GM12874 (cell line): ENCODE measurements around the gene SLC27A2.

Experiments used
- CTCF ChIP-seq: IDR thresholded peaks from 2 replicates; pipeline ENCODE4 v1.5.1; 2011; ENCODE audit warnings: low read depth, mild to moderate bottlenecking, control low read depth, low read length, moderate library complexity; ENCODE audit not compliant: insufficient read depth

Gene SLC27A2

GRCh38 chr15:50187997-50188396 is 6.0 kb downstream of the SLC27A2 start:
- no peak for TF ChIP-seq CTCF

GRCh38 chr15:50189633-50190032 is 7.6 kb downstream of the SLC27A2 start:
- no peak for TF ChIP-seq CTCF

GRCh38 chr15:50190166-50190570 is 8.2 kb downstream of the SLC27A2 start:
- no peak for TF ChIP-seq CTCF

- TF ChIP-seq CTCF = no peak
Measured at GRCh38 chr15:50190723-50191122, 8.7 kb downstream of the SLC27A2 start.

- no peak for TF ChIP-seq CTCF
Measured at GRCh38 chr15:50192164-50192563, 10.2 kb downstream of the SLC27A2 start.

GRCh38 chr15:50192926-50193620 is 11.1 kb downstream of the SLC27A2 start:
- TF ChIP-seq CTCF = no peak

- no peak for TF ChIP-seq CTCF
Measured at GRCh38 chr15:50202003-50202402, 20.0 kb downstream of the SLC27A2 start.
